ENCODE measurements around the gene ITK.
"Not testable (repeated sequence)": the region's sequence is repeated elsewhere in the genome, so short reads cannot be mapped to it uniquely, and the experiment has no call there.

ITK gene

DNA sequence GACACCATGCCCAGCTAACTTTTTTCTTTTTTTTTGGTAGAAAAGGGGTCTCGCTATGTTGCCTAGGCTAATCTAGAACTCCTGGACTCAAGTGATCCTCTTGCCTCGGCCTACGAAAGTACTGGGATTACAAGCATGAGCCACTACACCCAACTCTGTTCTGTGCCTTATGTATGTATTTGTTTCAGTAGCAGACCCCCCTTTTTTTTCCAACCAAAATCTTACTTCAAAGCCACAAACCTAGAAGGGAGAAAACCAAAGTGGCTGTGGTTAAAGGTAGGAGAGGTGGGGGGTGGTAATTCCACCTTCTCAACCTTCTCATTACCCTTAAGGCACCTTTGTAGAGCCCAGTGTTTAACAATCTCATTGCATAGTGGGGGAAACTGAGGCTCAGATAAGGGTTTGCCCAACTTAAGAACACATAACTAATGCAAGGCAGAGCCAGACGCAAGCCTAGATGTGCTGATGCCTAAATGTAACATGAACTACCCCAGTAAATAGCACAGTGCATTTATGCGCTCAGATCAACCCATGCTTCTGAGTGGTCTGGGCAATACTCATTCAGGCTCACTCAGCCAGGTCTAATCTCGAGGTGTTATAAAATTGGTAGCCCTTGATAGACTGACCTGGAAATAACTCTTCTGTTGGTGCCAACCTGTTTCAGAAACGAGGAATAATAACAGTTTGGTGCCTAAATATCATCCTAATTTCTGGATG is 33.0 kb downstream of the ITK start:
- DNase-seq, result no peak

GRCh38 chr5:157214415-157214814 is 33.8 kb downstream of the ITK start:
- DNase-seq, result no peak

DNA sequence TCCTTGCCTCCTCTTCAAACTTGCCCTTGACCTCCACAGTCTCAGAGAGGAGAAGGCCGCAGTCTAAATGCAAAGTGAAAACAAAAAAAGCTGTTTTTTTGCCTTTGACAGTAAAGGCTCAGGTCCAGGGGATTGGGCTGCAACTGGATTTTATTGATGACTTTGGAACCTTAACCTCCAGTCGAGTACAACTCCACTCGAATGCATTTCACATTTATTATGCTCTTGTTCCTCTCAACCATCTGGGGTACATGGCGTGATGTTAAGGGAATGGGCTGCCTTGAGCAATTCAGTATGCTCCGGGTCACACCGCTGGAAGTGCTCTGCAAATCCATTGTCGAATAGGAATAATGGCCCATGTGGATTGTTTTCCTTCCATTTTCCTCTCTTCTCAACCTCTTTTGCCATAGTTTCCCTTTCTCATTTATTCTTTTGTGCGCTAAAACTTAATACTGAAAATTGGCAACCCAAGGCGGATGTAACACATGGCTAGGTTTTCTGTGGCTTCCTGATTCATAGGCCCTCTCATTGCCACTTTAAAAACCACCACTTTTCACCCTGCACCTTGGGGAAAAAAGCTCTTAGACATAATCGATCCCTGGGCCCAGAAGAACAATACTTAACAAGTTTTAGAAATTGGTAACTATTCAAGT is 34.3 kb downstream of the ITK start:
- no peak for DNase-seq

DNA sequence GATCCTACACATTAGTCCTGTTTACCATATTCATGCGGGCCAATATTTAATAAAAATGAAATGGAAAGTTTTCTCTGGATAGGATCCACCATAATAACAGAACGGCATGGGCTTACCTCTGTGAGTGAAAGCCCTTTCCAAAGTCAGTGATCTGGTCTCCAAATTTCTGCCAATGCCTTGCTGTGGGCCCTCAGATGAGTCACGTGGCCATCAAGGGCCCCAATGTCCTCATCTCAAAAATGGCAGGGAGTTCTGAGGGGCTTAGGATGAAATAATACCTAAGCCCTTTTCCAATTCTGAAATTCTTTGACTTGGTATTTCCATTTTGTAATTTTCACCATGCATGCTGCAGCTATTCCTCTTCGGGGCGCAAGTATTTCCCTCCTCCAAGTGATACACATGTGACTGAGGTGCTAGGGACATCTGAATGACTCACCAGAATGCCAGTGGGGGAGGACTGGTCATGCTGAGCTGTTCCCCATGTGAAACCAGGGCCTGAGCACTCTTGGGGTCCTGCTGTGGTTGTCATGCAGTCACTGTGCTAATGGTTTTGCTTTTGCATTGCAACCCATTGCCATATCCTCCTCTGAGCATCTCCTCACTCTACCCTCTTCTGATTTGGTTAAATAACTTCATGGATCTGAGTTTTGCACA is 35.0 kb downstream of the ITK start:
- no peak for DNase-seq

GRCh38 chr5:157216391-157217142 is 35.9 kb downstream of the ITK start:
- DNase-seq, result no peak

DNA sequence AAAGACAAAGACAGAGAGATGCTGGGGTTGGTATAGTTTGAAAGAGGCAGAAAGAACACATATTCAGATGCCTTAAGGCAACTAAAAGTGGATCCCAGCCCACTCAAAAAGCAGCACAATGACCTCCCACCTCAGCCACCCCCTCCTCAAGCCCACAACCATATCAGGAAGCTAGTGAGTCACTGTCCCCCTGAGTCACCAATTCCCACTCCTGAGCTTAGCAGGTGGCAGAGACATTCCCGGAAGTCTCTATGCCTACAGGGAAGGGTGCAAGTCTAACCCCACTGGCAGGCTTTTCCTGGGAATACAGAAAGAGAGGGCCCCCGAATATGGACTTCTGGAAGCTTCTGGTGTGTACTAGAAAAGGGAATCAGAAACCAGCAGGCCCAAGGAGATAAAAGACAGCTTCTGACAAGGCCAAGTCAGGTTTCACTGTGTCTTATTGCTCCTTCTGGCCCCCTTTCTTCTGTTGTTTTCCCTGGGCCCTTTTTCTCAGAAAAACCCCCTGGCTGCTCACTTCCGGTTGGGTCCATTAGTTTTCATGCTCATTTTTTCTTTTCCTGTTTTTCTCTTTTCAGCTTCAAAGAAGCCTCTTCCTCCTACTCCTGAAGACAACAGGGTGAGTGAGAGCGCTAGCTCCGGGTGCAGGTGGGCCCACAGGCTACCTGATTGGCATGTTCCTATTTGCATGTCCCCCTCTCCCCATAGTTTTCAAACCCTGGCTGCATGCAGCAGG is 36.8 kb downstream of the ITK start:
- no peak for DNase-seq

GRCh38 chr5:157219491-157220271 is 39.0 kb downstream of the ITK start:
- DNase-seq, result no peak

DNA sequence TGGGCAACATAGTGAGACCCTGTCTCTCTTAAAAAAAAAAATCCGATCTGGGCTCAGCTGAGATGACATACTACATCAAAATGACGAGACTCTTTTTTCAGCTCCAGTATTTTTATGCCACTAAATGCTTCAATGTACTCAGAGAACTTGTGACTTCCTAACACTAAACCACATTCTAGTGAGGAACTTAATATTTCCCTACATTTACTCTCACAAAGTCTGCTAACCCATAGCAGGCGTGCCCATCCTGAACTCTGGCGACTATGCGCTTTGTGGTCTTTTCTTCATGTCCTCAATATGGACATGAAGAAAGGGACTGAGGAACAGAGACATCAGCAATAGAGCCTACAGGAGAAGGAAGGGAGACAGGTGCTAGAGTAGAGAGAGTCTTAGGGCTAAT is 41.3 kb downstream of the ITK start:
- DNase-seq, result no peak

GRCh38 chr5:157222506-157223230 is 42.0 kb downstream of the ITK start:
- no peak for DNase-seq

DNA sequence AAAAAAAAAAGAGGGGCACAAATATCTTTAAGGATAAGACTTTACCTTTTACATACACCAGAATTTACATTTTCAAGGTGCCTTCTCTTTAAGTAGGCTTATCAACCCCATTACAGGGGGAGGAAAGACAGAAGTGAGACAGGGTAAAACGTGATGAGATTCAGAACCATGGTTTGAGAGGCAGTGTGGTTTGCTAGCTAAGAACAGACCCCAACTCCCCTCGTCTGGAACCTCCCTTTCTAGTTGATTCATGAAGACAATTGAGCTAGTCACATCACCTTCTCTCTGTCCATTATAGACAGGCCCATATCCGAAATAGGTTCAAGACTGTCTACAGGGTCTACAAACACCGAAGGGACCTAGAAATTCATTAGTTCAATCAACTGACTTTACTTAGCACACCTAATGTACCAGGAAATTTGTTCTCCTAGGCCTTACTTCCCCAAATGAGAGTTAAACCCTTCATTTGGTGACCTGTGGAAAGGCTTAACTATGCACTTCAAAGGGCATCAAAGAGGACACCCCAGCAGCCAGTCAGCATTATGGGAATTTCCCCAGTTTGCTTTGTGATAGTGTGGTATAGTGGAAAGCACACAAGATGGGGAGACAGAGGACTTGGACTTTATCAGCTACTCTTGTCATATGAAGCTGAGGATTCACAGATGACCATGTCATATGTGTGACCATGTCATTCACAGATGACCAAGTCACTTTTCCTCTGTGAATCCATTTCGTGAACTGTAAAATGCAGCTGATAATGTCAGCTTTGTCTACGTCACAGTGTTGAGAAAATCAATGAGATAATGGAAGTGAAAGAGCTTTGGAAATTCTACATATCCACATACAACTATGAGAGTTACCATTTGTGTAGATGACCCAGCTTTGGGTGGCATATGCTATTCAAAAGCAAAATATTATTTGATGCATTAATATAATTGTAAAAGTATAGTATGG is 45.1 kb downstream of the ITK start:
- DNase-seq, result no peak

DNA sequence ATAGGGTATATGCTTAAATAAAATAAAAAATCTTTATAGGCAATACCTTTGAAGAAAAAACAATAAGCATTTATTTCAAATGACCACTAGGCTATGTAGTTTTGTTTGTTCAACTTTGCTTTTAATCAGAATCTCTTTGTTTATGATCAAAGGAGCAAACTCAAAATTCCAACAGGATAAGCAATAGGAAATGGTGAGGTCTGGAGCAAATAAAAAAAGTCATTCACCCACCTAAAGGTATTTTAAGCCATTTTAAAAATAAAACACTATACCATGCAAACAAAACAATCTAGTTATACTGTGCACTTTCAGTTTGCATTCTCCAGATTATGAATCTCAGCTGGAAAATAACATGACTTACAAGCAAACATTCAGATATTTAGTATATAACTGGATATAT is 50.0 kb downstream of the ITK start:
- DNase-seq, result no peak

DNA sequence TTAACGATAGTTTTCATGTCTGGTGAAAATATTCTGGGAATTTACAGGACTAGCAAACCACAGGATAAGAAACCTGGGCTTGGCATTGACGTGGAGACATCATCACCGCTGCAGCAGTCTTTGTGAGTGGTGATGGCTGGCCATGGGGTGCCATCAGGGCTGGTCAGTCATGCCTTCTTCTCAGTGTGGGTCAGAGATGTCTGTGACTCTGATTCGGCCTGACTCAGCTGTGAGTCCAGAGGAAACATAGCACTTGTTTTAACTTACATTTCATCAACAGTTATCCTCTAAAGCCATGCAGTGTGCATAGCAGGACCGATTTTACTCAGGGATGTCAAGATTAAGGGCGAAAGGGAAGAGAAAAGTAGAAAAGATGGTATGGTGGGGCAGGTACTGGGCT is 52.1 kb downstream of the ITK start:
- no peak for DNase-seq

- DNase-seq, result no peak
Measured at GRCh38 chr5:157233515-157233914, 52.9 kb downstream of the ITK start.

DNA sequence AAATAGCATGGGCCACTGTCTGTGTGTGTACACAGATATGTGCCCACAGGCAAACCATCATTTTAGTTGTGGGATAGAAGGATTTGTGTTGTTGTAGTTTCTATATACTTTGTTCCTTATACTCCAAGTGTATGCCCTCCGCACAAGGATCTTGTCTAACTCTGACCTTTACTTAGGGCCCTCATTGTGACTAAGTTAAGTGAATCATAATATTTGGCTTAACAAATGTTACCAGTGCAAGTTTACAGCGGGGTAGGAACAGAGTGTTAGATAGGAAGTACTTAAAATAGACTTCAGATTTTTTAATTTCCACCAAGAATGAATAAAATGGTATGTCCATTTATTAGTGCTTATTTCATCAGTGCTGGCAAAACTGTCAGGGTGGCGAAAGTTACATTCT is 55.8 kb downstream of the ITK start:
- no peak for DNase-seq

GRCh38 chr5:157241483-157241882 is 60.8 kb downstream of the ITK start:
- no peak for DNase-seq

DNA sequence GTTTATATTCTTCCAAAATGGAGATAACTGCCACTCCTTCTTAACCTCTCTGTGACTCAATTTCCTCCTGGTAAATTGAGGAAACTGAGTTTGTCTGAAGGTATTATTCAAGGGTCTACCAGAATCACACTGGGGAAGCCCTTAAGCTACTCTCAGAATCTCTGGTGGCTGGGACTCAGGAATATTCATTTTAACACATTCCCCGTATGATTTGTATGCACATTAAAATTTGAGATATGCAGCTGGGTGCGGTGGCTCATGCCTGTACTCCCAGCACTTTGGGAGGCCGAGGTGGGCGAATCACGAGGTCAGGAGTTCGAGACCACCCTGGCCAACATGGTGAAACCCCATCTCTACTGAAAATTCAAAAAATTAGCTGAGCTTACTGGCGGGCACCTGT is 64.1 kb downstream of the ITK start:
- DNase-seq, result not testable (repeated sequence)

DNA sequence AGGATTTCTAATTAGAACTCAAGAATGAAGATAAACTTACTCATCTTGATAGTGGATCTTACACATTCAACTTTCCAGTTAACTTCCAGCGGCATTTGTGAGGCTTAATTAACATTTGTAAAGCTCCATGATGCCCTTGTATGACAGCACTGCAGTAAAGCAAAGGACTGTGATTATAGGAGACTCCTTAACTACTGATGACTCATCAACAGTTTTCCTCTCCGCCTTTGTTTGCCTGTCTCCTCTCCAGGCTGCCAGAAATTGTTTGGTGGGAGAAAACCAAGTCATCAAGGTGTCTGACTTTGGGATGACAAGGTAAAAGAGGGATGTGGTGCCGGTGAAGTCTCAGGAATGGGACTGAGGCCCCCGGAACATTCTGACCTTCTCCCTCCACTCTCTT is 64.8 kb downstream of the ITK start:
- no peak for DNase-seq

DNA sequence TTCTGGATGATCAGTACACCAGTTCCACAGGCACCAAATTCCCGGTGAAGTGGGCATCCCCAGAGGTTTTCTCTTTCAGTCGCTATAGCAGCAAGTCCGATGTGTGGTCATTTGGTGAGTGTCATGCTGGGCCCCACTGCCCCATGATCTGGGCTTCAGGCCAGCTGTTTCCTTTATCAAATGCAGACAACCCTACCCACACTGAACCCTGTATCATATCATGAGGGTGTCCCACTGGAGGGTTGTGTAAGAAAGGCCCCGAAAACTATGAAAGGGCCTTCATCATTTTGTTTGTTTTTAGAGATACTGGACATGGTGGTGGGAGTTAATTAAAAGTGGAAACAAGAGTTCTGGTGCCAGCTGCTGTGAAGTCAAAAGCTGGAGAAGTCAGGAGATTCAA is 65.2 kb downstream of the ITK start:
- no peak for DNase-seq

DNA sequence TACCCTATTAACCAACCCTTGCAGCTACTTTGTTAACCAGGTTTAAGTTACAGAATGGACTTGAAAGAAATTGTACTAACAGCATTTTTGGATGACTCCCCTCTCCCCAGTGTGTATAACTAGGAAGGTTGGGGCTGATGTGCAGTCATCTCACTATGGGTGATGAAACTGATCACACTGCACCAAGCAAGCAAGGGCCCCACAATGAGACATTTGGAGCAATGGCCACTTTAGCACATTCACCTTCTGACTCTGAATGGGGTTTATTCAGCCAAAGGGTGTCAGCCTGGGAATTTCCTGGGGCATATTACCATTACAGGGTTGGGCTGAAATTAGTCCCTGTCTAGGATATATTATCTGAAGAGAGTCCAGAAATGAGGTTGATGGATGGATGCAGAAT is 66.6 kb downstream of the ITK start:
- no peak for DNase-seq

GRCh38 chr5:157248821-157249470 is 68.3 kb downstream of the ITK start:
- no peak for DNase-seq

All from Kasumi-1 (cell line).